NCI-H2227 treated with DMSO at 0.1 percent for 48 hours (cell line): Measurements from ENCODE around the gene TSGA10.
"Not testable (repeated sequence)": the region's sequence is repeated elsewhere in the genome, so short reads cannot be mapped to it uniquely, and the experiment has no call there.

Experiments
- DNase-seq: peaks from one replicate; lab custom pipeline; 2025; lab: John Stamatoyannopoulos, UW

Gene TSGA10

DNA sequence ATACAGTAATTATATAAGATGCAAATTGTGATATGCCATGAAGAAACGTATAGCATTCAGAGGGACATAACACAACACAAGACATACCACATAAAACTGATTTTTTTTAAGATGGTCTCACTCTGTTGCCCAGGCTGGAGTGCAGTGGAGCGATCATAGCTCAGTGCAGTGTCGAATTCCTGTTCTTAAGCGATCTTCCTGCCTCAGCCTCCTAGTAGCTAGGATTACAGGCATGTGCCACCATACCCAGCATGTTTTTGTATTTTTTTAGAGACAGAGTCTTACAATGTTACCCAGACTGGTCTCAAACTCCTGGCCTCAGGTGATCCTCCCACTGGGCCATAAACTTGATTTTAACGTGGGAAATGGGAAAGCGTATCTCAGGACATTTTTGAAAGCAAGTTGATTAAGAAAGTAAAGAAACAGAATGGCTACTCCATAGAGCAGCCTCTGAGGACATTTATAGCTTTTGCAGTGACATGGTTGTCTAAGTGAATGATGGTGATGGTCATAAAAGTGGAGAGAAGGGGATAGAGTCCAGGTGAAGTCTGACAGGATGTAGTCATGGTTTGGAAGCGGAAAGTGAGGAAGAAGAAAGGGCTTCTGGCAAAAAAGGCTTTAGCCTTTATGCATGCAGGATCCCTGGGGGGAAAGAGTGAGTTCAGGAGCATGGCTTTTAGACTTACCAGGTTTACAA is 2.4 kb downstream of the TSGA10 start:
- no peak for DNase-seq

DNA sequence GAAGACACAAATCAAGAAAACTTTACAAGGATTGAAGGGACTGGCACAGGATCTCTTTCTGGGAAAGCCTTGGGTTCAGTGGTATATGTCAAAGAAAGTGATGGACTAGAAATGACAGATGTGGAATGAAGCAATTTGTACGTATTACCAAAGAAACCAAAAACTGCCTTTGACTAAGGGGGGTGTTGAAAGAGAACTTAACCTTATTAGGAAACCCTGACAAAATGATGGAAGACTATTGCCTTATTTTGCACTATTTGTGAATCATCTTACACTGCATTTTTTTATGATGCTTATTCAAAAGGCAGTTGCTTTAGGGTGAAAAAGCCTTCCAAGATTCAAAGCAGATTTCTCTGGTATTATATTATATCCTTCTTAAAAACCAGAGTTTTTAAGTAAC is 4.0 kb downstream of the TSGA10 start:
- DNase-seq, result no peak

- peak; percentile 97 for DNase-seq
These were observed 13.3 kb downstream of the TSGA10 start, which contains the start of gene C2orf15 for GRCh38 chr2:99141110-99142108. Gene C2orf15, plus strand, starts transcription at chr2:99141707. Its CDS starts 8,852 bp downstream, at chr2:99150559.

DNA sequence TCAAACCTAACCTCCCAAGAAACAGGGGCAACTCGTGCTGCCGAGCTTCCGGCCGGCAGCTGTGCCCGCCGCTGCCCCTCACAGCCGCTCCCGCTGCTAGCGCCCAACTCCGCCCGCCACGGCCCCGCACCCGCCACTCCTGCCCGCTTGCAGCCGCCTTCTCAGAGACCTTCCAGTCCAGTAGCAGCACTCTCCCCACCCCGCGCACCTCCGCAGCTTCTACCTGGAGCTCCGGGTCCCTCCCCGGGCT is 14.0 kb downstream of the TSGA10 start:
- DNase-seq, result no peak

DNA sequence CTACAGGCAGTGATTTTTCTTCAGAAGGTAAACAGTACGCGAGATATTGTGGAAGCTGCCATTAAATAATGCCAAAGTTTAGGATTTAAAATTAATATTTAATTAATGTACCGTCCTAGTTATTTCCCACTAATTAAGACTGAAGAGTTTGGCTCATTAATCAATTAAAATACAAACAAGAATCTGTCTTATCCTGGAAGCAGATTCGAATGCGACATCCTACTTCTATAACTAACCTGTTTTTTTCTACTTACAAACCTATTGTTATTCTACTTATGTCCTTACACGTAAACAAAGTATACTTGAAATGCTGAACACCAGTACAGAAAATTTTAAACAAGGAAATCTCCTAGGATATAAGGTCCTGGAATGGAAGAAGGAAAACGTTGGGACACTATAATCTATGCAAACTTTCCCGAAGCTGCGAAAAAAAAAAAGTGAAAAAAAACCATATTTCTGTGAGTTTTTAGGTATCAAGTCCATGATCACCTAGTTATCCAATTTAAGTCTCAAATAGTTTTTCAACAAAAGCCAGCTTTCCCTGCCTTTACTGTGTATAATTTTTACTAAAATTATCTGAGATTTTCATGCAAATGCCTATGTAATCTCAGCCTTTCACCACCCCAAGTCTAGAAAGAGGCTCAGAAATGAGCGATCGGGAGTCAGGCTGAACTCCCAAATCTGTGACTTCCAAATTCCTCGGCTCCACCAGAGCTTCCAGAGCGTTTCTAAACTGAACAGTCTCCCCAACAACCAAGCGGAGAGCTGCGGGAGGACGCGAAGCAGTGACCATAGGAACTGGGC is 14.5 kb downstream of the TSGA10 start:
- peak; percentile 80 for DNase-seq

DNA sequence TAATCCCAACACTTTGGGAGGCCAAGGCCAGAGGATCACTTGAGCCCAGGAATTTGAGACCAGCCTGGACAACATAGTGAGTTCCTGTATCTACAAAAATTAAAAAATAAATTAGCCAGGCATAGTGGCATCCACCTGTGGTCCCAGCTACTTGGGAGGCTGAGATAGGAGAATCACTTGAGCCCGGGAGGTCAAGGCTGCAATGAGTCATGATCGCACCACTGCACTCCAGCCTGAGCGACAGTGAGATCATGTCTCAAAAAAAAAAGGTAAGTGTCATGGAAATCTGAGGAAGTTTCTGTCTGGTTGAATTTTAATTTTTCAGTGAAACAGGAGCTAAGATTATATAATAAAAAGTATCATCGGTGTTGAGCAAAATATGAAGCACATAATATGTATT is 15.7 kb downstream of the TSGA10 start:
- no peak for DNase-seq

DNA sequence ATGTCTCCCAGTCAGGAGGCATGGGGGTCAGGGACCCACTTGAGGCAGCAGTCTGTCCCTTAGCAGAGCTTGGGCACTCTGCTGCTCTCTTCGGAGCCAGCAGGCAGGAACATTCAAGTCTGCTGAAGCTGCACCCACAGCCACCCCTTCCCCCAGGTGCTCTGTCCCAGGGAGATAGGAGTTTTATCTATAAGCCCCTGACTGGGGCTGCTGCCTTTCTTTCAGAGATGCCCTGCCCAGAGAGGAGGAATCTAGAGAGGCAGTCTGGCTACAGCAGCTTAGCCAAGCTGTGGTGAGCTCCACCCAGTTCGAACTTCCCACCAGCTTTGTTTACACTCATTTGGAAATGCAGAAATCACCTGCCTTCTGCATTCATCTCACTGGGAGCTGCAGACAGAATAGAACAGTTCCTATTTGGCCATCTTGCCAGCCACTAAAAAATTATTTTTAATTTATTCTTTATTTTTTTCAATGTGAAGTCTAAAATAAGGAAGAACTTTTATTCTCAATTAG is 19.6 kb downstream of the TSGA10 start:
- not testable (repeated sequence) for DNase-seq

GRCh38 chr2:99127981-99128380 is 26.8 kb downstream of the TSGA10 start:
- DNase-seq, result no peak

GRCh38 chr2:99112617-99113016 is 42.1 kb downstream of the TSGA10 start:
- DNase-seq, result no peak

DNA sequence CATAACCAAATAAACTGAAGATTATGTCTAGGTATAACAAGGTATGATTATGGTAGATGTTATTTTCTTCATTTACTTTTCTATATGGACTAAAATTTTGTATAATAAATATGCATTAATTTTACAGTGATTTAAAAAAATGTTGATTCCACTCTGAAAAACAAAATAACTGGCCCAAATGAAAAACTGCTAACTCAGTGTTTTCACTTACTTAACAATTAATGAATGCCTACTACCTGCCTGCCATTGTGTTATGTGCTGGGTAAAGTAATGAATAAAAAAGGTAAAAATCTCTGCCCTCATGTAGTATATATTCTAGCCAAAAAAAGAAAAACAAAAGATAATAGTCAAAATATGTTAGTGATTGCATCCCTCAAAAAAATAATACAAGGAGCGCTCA is 42.8 kb downstream of the TSGA10 start:
- DNase-seq, result no peak

- no peak for DNase-seq
These were observed 43.5 kb downstream of the TSGA10 start for GRCh38 chr2:99111236-99111635.

DNA sequence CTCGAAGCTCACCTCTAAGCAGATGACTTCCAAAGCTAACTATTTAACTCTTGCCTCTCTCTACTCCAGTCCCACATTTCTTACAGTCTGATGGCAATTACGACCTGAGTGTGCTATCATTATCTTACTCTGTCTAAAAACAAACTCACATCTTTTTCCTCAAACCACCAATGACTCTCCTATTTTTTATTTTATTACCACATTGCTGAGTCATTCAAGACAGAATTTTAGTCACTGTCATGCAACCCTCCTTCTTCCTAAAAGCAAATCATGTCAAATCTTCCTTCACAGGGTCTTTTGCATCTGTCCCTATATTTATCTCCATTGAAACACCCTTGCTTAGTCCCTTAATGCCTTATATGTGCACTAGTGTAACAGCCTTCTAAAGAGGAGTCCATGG is 47.8 kb downstream of the TSGA10 start:
- no peak for DNase-seq

GRCh38 chr2:99104006-99104405 is 50.7 kb downstream of the TSGA10 start:
- DNase-seq, result no peak

- no peak for DNase-seq
These were observed 53.0 kb downstream of the TSGA10 start for GRCh38 chr2:99101697-99102096.

GRCh38 chr2:99096728-99097127 is 58.0 kb downstream of the TSGA10 start:
- DNase-seq, result no peak

GRCh38 chr2:99088017-99088416 is 66.7 kb downstream of the TSGA10 start:
- DNase-seq, result no peak

DNA sequence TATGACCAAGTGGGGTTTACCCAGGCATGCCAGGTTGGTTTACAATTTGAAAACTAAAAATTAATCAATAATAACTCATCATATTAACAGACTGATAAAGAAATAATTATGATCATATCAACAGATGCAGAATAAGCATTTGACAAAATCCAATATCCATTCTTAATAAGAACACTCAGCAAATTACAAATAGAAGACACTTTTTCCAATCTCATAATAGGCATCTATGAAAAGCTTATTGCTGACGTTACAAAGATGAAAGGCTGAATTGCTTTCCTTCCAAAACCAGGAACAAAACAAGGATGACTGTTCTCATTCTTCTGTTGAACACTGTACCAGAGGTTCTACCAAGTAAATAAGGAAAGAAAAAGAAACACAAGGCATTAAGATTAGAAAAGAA is 68.4 kb downstream of the TSGA10 start:
- DNase-seq, result no peak

GRCh38 chr2:99085421-99085820 is 69.3 kb downstream of the TSGA10 start:
- no peak for DNase-seq

DNA sequence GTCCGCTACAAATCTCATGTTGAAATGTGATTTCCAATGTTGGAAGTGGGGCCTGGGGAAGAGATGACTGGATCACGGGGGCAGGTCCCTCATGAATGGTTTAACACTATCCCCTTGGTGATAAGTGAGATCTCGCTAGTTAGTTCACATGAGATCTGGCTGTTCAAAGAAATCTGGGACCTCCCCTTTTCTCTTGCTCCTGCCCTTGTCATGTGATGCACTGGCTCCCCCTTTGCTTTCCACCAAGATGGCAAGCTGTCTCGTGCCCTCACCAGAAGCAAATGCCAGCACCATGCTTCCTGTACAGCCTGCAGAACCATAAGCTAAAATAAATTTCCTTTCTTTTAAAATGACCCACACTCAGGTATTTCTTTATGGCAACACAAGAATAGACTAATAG is 70.5 kb downstream of the TSGA10 start:
- no peak for DNase-seq

GRCh38 chr2:99081891-99082290 is 72.9 kb downstream of the TSGA10 start:
- no peak for DNase-seq

DNA sequence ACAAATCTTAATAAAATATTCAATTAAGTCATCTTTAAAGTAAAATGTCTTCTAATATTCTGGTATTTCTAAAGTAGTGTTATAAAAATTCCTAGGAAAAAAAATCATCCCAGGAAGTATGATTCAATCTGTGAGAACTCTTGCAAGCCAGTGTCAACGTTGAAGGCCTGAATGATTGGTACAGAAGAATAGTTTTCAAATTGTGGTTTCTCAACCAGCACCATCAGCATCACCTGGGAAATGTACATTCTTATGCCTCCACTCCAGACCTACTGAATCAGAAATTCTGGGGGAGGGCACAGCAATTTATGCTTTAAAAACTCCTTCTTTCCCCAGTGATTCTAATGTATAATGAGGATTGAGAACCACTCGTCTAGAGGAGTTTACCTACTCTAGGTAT is 75.5 kb downstream of the TSGA10 start:
- DNase-seq, result no peak

GRCh38 chr2:99072551-99072950 is 82.2 kb downstream of the TSGA10 start:
- DNase-seq, result no peak
